K562 treated with DMSO at 1 percent for 24 hours (cell line): ENCODE data around the gene DLX1. TPM values are rescaled to one million over a fixed set of nuclear protein-coding genes. Genes with fewer than 3 reads are reported as not detected.

Experiments used
- total RNA-seq: library from RNA; unstranded; fragments of 300-600 nt; gene quantifications from 2 replicates; pipeline ENCODE4 v1.2.3, GENCODE V29; 2022; ENCODE audit warnings: low read depth; ENCODE audit not compliant: insufficient read depth

DLX1 gene
- total RNA-seq = 9.3 and 9.6 TPM in 2 replicates

GRCh38 chr2:172085460-172086159 lies at the start of gene DLX1:
DLX1 (plus strand) TSS chr2:172085507; CDS start chr2:172085678, 171 bp downstream.

GRCh38 chr2:172102391-172103359 lies 17.4 kb downstream of the DLX1 start, which contains the start of gene DLX2:
DLX2 (minus strand) TSS chr2:172102900; CDS start chr2:172102538, 362 bp downstream.

Other genes starting within 250 kb of the DLX1 start
- gene SLC25A12, start 191.3 kb upstream of the DLX1 start, total RNA-seq = 19.9 and 21.2 TPM in 2 replicates
- 115 and 134 TPM in 2 replicates for gene HAT1, start 163.0 kb upstream of the DLX1 start, total RNA-seq
- 4.3 and 16.6 TPM in 2 replicates for gene METAP1D, start 85.6 kb upstream of the DLX1 start, total RNA-seq
- gene DLX2, start 17.4 kb downstream of the DLX1 start, total RNA-seq = 7.6 and 8.6 TPM in 2 replicates